Measurements from ENCODE around the gene JPT1.
A peak's percentile ranks its signal among the peaks of the same experiment; 100 is the strongest.
"Not testable (repeated sequence)": the region's sequence is repeated elsewhere in the genome, so short reads cannot be mapped to it uniquely, and the experiment has no call there.

JPT1 gene

DNA sequence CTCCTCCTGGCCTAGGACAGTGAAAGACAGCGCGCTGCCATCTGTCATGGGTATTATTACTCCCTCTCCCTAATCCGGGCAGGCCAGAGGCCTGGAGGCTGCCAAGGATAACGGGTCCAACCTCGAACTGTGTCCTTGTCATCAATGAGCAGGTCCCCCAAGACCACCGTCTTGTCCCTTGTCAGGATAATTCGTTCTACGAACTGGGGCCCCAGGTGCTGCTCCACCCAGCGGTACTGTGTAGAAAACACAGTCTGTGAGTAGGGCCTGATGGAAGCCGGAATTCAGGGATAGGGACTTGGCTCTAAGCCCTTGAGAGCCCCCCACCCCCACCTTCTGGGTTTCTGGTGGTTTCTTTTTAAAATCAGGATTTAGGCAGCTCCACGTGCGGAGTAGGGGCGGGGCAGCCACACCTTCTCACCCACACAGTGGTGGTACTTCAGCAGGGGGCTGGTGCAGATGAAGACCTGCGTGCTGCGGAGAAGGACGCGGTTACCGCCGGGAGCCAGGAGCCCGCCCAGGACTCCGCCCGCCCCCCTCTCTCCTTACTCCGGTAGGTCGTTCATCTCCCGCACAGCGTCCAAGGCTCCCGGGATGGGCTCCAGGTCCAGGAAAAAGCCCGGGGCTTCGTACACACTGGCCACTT, 23.6 kb downstream of the JPT1 start:
- DNase-seq (ENCODE audit: low read depth in 2 of 2, low spot score in 1 of 2) = no peak

DNA sequence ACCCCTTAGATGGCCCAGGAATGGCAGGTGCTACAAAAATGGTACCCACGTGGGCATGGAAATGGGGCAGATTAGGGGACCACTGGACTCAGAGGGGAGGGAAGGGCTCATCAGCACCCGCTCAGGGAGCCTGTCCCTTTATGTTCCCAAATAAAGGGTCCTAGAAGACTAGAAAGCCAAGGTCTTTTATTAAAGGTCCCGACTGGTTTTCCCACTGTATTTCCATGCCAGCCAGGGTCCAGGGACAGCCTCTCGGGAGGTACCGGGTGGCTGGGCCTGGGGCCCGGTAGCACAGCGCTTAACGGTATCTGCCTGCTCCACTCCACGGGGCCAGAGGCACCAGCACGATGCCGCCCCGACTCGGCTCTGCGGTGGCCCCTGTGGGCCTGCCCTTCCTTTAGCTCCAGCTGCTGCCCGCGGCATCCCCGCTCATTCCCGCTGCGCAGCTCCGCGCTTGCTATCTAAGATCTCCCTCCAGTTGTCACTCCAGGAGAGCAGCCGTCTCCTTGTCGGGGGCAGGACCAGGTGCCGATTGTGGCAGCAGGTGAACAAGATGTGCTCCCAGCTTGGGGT, 24.2 kb downstream of the JPT1 start:
- no peak for DNase-seq (ENCODE audit: low read depth in 2 of 2, low spot score in 1 of 2)

GRCh38 chr17:75129576-75129975, 24.7 kb downstream of the JPT1 start:
- DNase-seq (ENCODE audit: low read depth in 2 of 2, low spot score in 1 of 2) = no peak

GRCh38 chr17:75128694-75129505, 25.4 kb downstream of the JPT1 start:
- DNase-seq (ENCODE audit: low read depth in 2 of 2, low spot score in 1 of 2) = no peak

- DNase-seq (ENCODE audit: low read depth in 2 of 2, low spot score in 1 of 2) = not testable (repeated sequence)
Measured at GRCh38 chr17:75127936-75128335, 26.4 kb downstream of the JPT1 start.

- no peak for DNase-seq (ENCODE audit: low read depth in 2 of 2, low spot score in 1 of 2)
Measured at GRCh38 chr17:75126954-75127353, 27.4 kb downstream of the JPT1 start.

DNA sequence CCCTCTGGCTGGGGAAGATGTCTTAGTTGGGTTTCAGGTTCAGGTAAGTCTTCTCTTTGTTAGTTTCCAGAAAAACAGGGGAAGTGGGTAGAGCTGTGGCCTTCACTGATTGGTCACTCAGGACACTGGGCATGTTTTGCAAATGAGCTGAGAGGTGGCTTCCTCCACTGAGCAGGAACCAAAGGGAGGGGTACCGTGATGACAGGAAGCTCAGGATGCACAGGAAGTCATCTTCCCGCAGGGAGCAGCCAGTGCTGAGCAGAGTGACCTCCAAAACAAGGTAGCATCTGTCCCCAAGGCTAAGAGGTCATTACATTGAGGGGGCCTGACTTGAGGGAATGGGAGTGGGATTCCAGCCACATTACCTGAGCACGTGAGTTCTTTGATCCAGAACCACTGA, 28.3 kb downstream of the JPT1 start:
- DNase-seq (ENCODE audit: low read depth in 2 of 2, low spot score in 1 of 2) = no peak

- no peak for DNase-seq (ENCODE audit: low read depth in 2 of 2, low spot score in 1 of 2)
Measured at GRCh38 chr17:75124819-75125162, 29.5 kb downstream of the JPT1 start.

DNA sequence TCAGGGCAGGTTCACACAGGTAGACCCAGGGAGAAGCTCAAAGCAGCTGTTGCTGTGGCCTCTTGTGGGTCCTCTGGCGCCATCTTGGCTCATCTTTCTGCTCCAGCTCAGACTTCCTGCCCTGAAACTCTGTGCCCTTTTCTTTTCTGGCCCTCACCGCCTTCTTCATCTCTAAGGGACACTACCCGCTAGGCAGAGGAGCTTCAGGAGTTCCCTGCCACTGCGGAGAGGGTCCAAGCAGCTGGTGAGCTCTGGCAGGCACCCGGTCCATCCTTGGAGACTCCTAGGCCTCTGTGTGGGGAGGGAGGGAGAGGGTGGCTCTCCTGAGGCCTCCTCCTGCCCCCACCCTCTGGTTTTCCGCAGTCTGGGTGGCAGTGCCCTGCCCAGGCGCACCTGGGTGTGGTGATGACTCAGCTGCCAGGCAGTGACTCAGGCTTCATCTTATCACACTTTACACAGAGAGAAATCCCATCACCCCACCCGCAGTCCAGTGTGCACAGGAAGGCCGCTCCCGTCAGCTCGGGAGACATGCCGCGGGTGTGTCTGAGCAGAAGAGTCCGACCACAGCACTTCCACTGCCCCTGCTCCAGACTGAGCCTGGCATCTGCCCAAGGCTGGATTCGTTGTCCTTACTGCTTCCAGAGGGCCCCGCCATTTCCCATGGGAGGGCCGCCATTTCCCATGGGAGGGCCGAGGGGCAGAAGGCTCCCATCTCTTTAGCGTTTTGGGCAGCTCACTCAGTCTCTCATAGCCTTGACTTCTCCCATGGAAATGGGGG, 30.1 kb downstream of the JPT1 start:
- DNase-seq (ENCODE audit: low read depth in 2 of 2, low spot score in 1 of 2) = peak in 1 of 2 donors; percentile 33

- DNase-seq (ENCODE audit: low read depth in 2 of 2, low spot score in 1 of 2) = no peak
Measured at GRCh38 chr17:75118307-75118706, 36.0 kb downstream of the JPT1 start.

GRCh38 chr17:75116737-75117136, 37.6 kb downstream of the JPT1 start:
- DNase-seq (ENCODE audit: low read depth in 2 of 2, low spot score in 1 of 2) = no peak

GRCh38 chr17:75115555-75115954, 38.8 kb downstream of the JPT1 start:
- DNase-seq (ENCODE audit: low read depth in 2 of 2, low spot score in 1 of 2) = no peak

DNA sequence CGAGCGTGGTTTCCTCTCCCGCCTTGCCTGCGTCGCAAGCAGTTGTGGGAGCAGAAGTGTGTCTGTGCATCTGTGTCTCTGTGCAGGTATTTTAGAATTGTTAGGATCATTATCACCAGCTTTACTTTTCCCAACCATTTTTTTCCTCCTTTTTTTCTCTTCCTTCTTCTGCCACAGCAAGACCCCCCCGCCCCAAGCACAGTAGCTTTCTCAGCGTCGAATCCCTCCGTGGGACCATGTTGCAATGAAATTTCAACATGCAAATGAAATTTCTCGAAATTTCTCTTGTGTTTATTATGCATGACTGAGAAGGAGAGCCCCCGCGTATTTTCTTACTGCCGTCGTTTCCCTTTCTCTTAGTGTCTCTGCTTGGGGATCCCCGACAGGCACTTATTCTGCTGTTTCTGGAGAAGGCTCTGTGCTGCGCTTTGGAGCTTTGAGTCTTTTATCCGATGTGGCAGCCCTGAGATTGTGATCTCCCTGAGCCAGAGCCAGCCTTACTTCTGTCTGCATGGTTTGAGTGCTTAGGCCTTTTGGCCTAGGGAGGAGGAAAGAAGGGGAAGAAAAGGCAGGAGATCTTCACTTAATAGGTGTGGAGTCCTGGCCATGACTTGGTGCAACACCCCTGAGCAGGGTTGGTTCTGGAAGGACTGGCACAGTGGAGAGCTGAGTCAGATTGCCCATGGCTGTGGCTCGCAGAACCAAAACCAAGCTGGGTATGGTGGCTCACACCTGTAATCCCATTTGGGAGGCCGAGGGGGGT, 39.6 kb downstream of the JPT1 start:
- no peak for DNase-seq (ENCODE audit: low read depth in 2 of 2, low spot score in 1 of 2)

DNA sequence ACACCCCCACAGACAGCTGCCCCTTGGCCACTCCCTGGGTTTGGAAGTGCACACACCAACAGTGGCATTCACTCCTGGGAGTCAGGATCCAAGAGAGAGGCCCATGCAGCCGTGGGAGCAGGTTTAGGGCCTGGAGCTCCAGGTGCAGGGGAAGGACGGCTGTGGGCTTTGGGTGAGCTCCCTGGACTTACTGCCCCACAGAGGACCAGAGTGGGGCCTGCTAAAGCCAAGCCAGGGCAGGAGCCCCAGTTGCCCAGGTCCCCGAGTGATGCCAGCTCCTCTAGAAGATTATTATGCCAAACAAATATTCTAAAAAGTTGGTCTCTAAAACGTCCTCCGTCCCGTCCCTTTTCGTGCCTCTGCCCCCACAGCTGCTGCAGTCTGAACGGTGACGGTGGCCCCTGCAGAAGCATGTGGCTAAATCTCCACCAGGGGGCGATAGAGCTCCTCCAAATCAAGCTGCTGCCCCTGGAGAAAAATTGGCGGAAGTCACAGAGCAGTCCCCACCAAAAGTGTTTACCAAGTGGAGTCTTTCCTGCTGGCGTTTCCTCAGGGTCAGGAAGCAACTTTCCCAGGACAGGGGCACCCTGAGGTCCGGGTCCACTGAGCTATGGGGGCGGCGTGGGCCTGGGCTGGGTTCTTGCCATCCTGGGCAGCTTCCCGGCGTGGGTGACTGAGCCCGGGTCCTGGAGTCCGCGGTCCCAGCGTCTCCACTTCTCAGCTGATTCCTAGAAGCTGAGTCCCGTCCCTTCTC, 40.3 kb downstream of the JPT1 start:
- peak; percentile 75 to 83 for DNase-seq (ENCODE audit: low read depth in 2 of 2, low spot score in 1 of 2)

DNA sequence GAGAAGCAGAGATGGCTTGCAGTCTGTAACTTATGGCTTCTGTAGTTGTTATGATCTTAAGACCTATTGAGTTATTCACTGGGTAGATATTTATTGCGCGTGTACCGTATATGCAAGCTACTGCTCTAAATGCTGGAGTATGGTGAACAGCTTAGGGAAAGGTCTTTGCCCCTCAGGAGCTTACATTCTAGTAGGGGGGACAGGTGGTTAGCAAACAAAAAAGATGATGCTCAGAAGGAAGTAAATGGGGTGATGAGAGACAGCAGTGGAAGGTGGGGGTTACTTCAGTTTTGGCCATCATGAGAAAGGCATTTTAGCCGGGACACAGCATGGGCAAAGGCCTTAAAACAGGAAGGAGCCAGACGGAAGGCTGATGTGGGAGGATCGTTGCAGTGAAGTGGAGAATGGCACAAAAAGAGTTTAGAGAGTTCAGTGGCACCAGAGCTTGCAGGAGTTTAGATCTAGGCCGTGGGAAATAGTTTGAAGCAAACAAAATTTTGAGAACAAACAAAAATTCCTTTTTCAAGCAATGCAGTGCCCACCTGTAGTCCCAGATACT, 42.5 kb downstream of the JPT1 start:
- no peak for DNase-seq (ENCODE audit: low read depth in 2 of 2, low spot score in 1 of 2)

DNA sequence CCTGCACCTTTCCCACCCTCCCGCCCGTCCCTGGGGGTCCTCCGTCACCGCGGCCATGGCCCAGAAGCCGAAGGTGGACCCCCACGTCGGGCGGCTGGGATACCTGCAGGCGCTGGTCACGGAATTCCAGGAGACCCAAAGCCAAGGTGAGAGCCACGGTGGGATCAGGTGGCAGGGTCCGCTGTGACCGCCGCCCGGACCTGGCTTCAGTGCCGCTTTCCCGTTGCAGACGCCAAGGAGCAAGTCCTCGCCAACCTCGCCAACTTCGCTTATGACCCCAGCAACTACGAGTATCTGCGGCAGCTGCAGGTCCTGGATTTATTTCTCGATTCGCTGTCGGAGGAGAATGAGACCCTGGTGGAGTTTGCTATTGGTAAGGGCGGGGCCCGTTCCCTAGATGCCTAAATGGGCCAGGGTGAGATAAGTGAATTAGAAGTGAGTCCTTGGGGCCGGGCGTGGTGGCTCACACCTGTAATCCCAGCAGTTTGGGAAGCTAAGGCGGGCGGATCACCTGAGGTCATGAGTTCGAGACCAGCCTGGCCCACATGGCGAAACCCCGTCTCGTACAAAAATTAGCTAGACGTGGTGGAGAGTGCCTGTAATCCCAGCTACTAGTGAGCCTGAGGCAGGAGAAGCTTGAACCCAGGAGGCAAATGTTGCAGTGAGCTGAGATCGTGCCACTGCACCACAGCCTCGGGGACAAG, 43.9 kb downstream of the JPT1 start:
- no peak for DNase-seq (ENCODE audit: low read depth in 2 of 2, low spot score in 1 of 2)

DNA sequence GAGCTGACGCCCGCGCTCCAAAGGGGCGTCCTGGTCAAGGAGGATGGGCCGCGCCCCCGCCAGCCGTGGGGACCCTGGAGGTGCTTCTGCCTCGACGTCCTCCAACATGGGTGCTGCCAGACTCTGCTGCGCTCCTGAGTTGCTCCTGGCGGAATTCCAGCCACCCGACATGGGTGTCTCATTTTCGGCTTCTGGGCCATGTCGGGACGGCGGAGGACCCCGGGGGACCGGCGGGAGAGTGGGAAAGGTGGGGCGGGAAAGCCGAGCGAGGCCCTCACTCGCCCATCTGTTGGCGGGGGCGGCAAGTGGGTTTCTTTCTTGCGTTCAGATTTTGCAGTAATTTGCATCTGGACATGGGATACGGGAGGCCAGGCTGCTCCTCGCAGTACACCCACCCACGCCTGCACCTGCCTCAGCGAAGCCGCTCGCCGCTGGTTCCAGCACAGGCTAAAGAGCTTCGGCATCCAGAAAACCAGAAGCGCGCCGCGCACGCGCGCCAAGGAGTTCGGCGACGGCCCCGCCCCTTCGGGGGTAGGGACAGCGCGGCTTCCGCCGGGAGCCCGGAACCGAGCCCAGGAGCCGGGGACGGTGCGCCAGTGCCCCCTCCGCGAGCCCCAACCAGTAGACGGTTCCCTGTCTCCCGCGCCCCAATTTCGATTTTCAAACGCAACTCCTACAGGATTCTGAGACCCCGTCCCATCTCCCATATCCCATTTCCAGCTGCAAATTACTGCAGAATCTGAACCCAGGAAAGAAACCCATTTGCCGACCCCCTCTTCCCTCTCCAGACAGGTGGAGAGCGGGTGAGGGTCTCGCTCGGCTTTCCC, 44.7 kb downstream of the JPT1 start, which contains the start of gene ARMC7:
Gene ARMC7, plus strand, starts transcription at position 563 of the 827 bp plus-strand sequence. CDS start 320 bp downstream, outside the sequence.
- peak; percentile 72 to 82 for DNase-seq (ENCODE audit: low read depth in 2 of 2, low spot score in 1 of 2)

- DNase-seq (ENCODE audit: low read depth in 2 of 2, low spot score in 1 of 2) = no peak
Measured at GRCh38 chr17:75109046-75109406, 45.3 kb downstream of the JPT1 start.

Measured in stimulated activated CD8-positive, alpha-beta memory T cell treated with anti-CD3 and anti-CD28 coated beads, Interleukin-4, amount 100 ng/mL, for 1 hour (primary cell).